Measurements from ENCODE around the gene C7. TPM values are rescaled to one million over a fixed set of nuclear protein-coding genes. Genes with fewer than 3 reads are reported as not detected.

Gene C7
- total and polyA plus RNA-seq, 2 of the 13 experiments (the other 11 are each of a cell fraction or from before 2014, with no cell fraction given), result 1.7 to 3.5 TPM

DNA sequence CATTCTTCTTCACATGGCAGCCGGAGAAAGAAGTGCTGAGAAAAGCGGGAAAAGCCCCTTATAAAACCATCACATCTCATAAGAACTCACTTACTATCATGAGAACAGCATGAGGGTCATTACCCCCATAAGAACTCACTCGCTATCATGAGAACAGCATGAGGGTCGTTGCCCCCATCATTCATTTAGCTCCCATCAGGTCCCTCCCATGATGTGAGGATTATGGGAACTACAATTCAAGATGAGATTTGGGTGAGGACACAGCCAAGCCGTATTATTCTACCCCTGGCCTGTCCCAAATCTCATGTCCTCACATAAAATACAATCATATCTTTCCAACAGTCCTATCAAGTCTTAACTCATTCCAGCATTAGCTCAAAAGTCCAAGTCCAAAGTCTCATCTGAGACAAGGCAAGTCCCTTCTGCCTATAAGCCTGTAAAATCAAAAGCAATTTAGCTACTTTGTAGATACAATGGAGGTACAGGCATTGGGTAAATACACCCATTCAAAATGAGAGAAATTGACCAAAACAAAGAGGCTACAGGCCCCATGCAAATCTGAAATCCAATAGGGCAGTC, 82.8 kb downstream of the C7 start:
- no peaks in the 10 kb centered on the region for H3K27me3 ChIP-seq (ENCODE audit: control insufficient read depth in 1 of 2, insufficient read depth in 2 of 2, low read length in 2 of 2)
- no peaks in the 10 kb centered on the region for H3K36me3 ChIP-seq (replicated peaks in 1 of 2; ENCODE audit: control insufficient read depth in 1 of 2, insufficient read depth in 2 of 2, low read length in 2 of 2)
- H3K9me3 ChIP-seq (ENCODE audit: low read length), result no peaks in the 10 kb centered on the region; the same call in 1 of the 2 replicates
- CTCF ChIA-PET (ENCODE audit: low intra/inter-chr PET ratio, low total read pairs), result no interaction called here
- H2AFZ ChIP-seq (ENCODE audit: low read length), result no peak overlapping the region
- H3K4me2 ChIP-seq (ENCODE audit: low read depth, low read length), result peak overlapping the region; percentile 28
- FAIRE-seq, result no peak
- peaks cover 51% of the 10 kb centered on the region for H3K4me1 ChIP-seq (ENCODE audit: insufficient read depth, low read length)
- H3K9ac ChIP-seq (ENCODE audit: insufficient read depth, low read depth, low read length), result no peak overlapping the region
- DNase-seq (ENCODE audit: low spot score), result no peak
- no peaks in the 10 kb centered on the region for H4K20me1 ChIP-seq (ENCODE audit: insufficient read depth, low read length)
- no peak overlapping the region for H3K4me3 ChIP-seq (replicated peaks in 1 of 3; ENCODE audit: insufficient read depth in 1 of 3, low read depth in 2 of 3, low read length in 3 of 3)
- 63% methylated on average over 3 of the region's 5 CpGs for WGBS (ENCODE audit: low lambda C conversion rate)
- TF ChIP-seq, protein P1, sequence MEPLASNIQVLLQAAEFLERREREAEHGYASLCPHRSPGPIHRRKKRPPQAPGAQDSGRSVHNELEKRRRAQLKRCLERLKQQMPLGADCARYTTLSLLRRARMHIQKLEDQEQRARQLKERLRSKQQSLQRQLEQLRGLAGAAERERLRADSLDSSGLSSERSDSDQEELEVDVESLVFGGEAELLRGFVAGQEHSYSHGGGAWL (CRISPR knock-in tag; IDR thresholded peaks at IDR 0.05), result no peak
- 0 out of 2 replicates have a peak, but pooled peaks have one; percentile 13 for TF ChIP-seq THAP7 (CRISPR knock-in tag; IDR thresholded peaks at IDR 0.05)
- no peak for TF ChIP-seq ZNF101 (CRISPR knock-in tag; IDR thresholded peaks at IDR 0.05; ENCODE audit: borderline replicate concordance, low read depth)
- TF ChIP-seq HNF4A (CRISPR knock-in tag; IDR thresholded peaks at IDR 0.05), result 0 out of 2 replicates have a peak, but pooled peaks have one; percentile 27
- no peaks in the 10 kb centered on the region for H3K79me2 ChIP-seq (ENCODE audit: insufficient read depth, low read length)
- intact Hi-C loops (cut with micrococcal nuclease; ENCODE audit: unreplicated experiment) (loop anchor here (1.0 to 10.0 kb wide), 4 partner anchors 83 to 650 kb away; partner anchors contain the start of gene C7), in situ Hi-C loops (cut with HindIII; ENCODE audit: extremely low pct_ligation_motif_present, low pct_unique_long_range_greater_than_20kb) (no loop called here)
- ATAC-seq, result no peak
- POLR2A ChIA-PET, result interaction anchor here (0.9 to 1.2 kb wide), 2 partner anchors 96 to 955 kb away, joined by 3 read pairs; no protein-coding TSS in a partner anchor
- no TSS peak for BruUV-seq (replicated peaks)
- peak overlapping the region; percentile 91 for H3K27ac ChIP-seq (ENCODE audit: extremely low read length, insufficient read depth, low read length)

GRCh38 chr5:40995801-40996586, 86.7 kb downstream of the C7 start:
- H3K79me2 ChIP-seq (ENCODE audit: insufficient read depth, low read length), result no peaks in the 10 kb centered on the region
- H3K36me3 ChIP-seq (replicated peaks in 1 of 2; ENCODE audit: control insufficient read depth in 1 of 2, insufficient read depth in 2 of 2, low read length in 2 of 2), result no peaks in the 10 kb centered on the region
- in situ Hi-C loops (cut with HindIII; ENCODE audit: extremely low pct_ligation_motif_present, low pct_unique_long_range_greater_than_20kb) (no loop called here), intact Hi-C loops (cut with micrococcal nuclease; ENCODE audit: unreplicated experiment) (loop anchor here (10.0 kb wide), 1 partner anchor 409 kb away; no protein-coding TSS in a partner anchor)
- peaks cover 26% of the 10 kb centered on the region for H3K4me1 ChIP-seq (ENCODE audit: insufficient read depth, low read length)
- no TSS peak for BruUV-seq (replicated peaks)
- FAIRE-seq (no peak), DNase-seq (ENCODE audit: low spot score) (no peak), ATAC-seq (no peak)
- no peaks in the 10 kb centered on the region for H4K20me1 ChIP-seq (ENCODE audit: insufficient read depth, low read length)
- H3K27me3 ChIP-seq (ENCODE audit: control insufficient read depth in 1 of 2, insufficient read depth in 2 of 2, low read length in 2 of 2), result no peaks in the 10 kb centered on the region
- H3K9me3 ChIP-seq (ENCODE audit: low read length), result no peaks in the 10 kb centered on the region; the same call in 1 of the 2 replicates
- no peak overlapping the region for H3K4me2 ChIP-seq (ENCODE audit: low read depth, low read length)
- H3K27ac ChIP-seq (ENCODE audit: extremely low read length, insufficient read depth, low read length), result no peak overlapping the region
- H3K9ac ChIP-seq (ENCODE audit: insufficient read depth, low read depth, low read length), result no peak overlapping the region
- TF ChIP-seq BCL6 (CRISPR knock-in tag; IDR thresholded peaks at IDR 0.05) (no peak), HHEX (CRISPR knock-in tag; IDR thresholded peaks at IDR 0.05) (no peak), SAP130 (CRISPR knock-in tag; IDR thresholded peaks at IDR 0.05; ENCODE audit: low read depth) (no peak), TP53 (CRISPR knock-in tag; conservative IDR thresholded peaks at IDR 0.05) (no peak), ZNF12 (CRISPR knock-in tag; IDR thresholded peaks at IDR 0.05) (no peak), HMGXB4 (CRISPR knock-in tag; IDR thresholded peaks at IDR 0.05; ENCODE audit: borderline replicate concordance in 1 of 2, low read depth in 1 of 2) (no peak), FOXP1 (IDR thresholded peaks at IDR 0.05) (no peak), FOXP1 (CRISPR knock-in tag; IDR thresholded peaks at IDR 0.05) (no peak)
- TF ChIP-seq, protein P2, sequence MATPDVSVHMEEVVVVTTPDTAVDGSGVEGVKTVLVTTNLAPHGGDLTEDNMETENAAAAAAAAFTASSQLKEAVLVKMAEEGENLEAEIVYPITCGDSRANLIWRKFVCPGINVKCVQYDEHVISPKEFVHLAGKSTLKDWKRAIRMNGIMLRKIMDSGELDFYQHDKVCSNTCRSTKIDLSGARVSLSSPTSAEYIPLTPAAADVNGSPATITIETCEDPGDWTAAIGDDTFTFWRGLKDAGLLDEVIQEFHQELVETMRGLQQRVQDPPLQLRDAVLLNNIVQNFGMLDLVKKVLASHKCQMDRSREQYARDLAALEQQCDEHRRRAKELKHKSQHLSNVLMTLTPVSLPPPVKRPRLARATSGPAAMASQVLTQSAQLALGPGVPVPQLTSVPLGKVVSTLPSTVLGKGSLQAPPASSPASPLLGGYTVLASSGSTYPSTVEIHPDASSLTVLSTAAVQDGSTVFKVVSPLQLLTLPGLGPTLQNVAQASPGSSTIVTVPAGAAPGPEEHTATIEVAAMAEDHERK (CRISPR knock-in tag; IDR thresholded peaks at IDR 0.05; ENCODE audit: low read depth), result no peak
- no peak overlapping the region for H2AFZ ChIP-seq (ENCODE audit: low read length)
- POLR2A ChIA-PET, result no interaction called here
- WGBS (ENCODE audit: low lambda C conversion rate), result 85% methylated on average over 5 of the region's 5 CpGs
- no peak overlapping the region for H3K4me3 ChIP-seq (replicated peaks in 1 of 3; ENCODE audit: insufficient read depth in 1 of 3, low read depth in 2 of 3, low read length in 3 of 3)
- CTCF ChIA-PET (ENCODE audit: low intra/inter-chr PET ratio, low total read pairs), result no interaction called here
